Measurements from ENCODE around the gene PRLHR.

GRCh38 chr10:118586911-118587310 lies 8.5 kb downstream of the PRLHR start:
- no peak for TF ChIP-seq GATA2 (IDR thresholded peaks at IDR 0.05; ENCODE audit: low read depth, low read length)
- TF ChIP-seq GATA3 (IDR thresholded peaks at IDR 0.05; ENCODE audit: low read depth, low read length): no peak
